Glomerular visceral epithelial cell (primary cell): Measurements from ENCODE around the gene MYOM1.

Experiments used
- DNase-seq: peaks from one replicate; pipeline ENCODE4 v3.0.0-alpha.2; 2016; ENCODE audit errors: extremely low spot score

Gene MYOM1

GRCh38 chr18:3151399-3152264 lies 68.1 kb downstream of the MYOM1 start:
- DNase-seq = peak; percentile 15

GRCh38 chr18:3150688-3151087 lies 69.1 kb downstream of the MYOM1 start:
- no peak for DNase-seq

- no peak for DNase-seq
Measured at GRCh38 chr18:3150274-3150673, 69.5 kb downstream of the MYOM1 start.

- DNase-seq = no peak
Measured at GRCh38 chr18:3148930-3149535, 70.7 kb downstream of the MYOM1 start.

- no peak for DNase-seq
Measured at GRCh38 chr18:3147935-3148554, 71.7 kb downstream of the MYOM1 start.

- DNase-seq = no peak
Measured at GRCh38 chr18:3140986-3141639, 78.7 kb downstream of the MYOM1 start.

- no peak for DNase-seq
Measured at GRCh38 chr18:3140342-3140741, 79.4 kb downstream of the MYOM1 start.

GRCh38 chr18:3139406-3139805 lies 80.4 kb downstream of the MYOM1 start:
- DNase-seq = no peak

- no peak for DNase-seq
Measured at GRCh38 chr18:3138274-3138975, 81.3 kb downstream of the MYOM1 start.

GRCh38 chr18:3135536-3135935 lies 84.2 kb downstream of the MYOM1 start:
- DNase-seq = no peak

- DNase-seq = no peak
Measured at GRCh38 chr18:3132700-3133099, 87.1 kb downstream of the MYOM1 start.

- no peak for DNase-seq
Measured at GRCh38 chr18:3130344-3130743, 89.4 kb downstream of the MYOM1 start.

- DNase-seq = peak; percentile 67
Measured at GRCh38 chr18:3129053-3129864, 90.5 kb downstream of the MYOM1 start.

- no peak for DNase-seq
Measured at GRCh38 chr18:3126457-3127097, 93.2 kb downstream of the MYOM1 start.

GRCh38 chr18:3124822-3125221 lies 94.9 kb downstream of the MYOM1 start:
- DNase-seq = no peak

GRCh38 chr18:3122851-3123250 lies 96.9 kb downstream of the MYOM1 start:
- no peak for DNase-seq

GRCh38 chr18:3121259-3121658 lies 98.5 kb downstream of the MYOM1 start:
- DNase-seq = no peak

GRCh38 chr18:3120356-3120755 lies 99.4 kb downstream of the MYOM1 start:
- DNase-seq = no peak

- no peak for DNase-seq
Measured at GRCh38 chr18:3119401-3120341, 100.1 kb downstream of the MYOM1 start.
